GM12891 (cell line): Measurements from ENCODE around the gene HK3.

Experiments
- PAX5 ChIP-seq: IDR thresholded peaks from 2 replicates; pipeline ENCODE4 v1.6.1; 2011; ENCODE audit warnings: low read length, moderate library complexity, mild to moderate bottlenecking; ENCODE audit not compliant: insufficient read depth, severe bottlenecking
- POLR2A ChIP-seq: IDR thresholded peaks from 2 replicates; pipeline ENCODE4 v1.6.1; 2011; ENCODE audit warnings: low read depth, low read length, control low read depth
- POLR2AphosphoS5 ChIP-seq: IDR thresholded peaks from 2 replicates; pipeline ENCODE4 v1.6.1; 2011; ENCODE audit warnings: low read depth, low read length, control low read depth

- TF ChIP-seq POLR2A (no peak), PAX5 (no peak), POLR2AphosphoS5 (no peak)
Observed at GRCh38 chr5:176851871-176852658, 47.1 kb downstream of the HK3 start.
